Kidney capillary endothelial cell (primary cell): ENCODE measurements around the gene DNAJA1.
"Not testable (repeated sequence)": the region's sequence is repeated elsewhere in the genome, so short reads cannot be mapped to it uniquely, and the experiment has no call there.

Source experiments
- DNase-seq: peaks from one replicate; pipeline ENCODE4 v3.0.0-alpha.2; 2018; ENCODE audit warnings: low spot score

DNAJA1 gene

GRCh38 chr9:33082128-33082527 lies 57.1 kb downstream of the DNAJA1 start:
- DNase-seq, result no peak

- no peak for DNase-seq
Measured at GRCh38 chr9:33082538-33083326, 57.7 kb downstream of the DNAJA1 start.

DNA sequence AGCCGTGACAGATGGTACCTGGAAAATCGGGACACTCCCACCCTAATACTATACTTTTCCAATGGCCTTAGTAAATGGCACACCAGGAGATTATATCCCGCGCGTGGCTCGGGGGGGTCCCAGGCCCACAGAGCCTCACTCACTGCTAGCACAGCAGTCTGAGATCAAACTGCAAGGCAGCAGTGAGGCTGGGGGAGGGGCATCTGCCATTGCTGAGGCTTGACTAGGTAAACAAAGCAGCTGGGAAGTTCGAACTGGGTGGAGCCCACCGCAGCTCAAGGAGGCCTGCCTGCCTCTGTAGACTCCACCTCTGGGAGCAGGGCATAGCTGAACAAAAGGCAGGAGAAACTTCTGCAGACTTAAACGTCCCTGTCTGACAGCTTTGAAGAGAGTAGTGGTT lies 60.6 kb downstream of the DNAJA1 start:
- DNase-seq, result not testable (repeated sequence)
